ENCODE results near the gene KLF5. TPM values are rescaled to one million over a fixed set of nuclear protein-coding genes. Genes with fewer than 3 reads are reported as not detected.

Gene KLF5
- total RNA-seq, 4 donors from 2014 or later: 233 to 372 (median 276) TPM

GRCh38 chr13:73034901-73035300 is 23.9 kb upstream of the KLF5 start:
- H3K27ac ChIP-seq: no peak overlapping the region
- H3K36me3 ChIP-seq: no peaks in the 10 kb centered on the region
- H3K4me1 ChIP-seq: no peaks in the 10 kb centered on the region
- TF ChIP-seq EP300 (IDR thresholded peaks at IDR 0.05): no peak
- no peak for TF ChIP-seq POLR2A (IDR thresholded peaks at IDR 0.05)
- no peak overlapping the region for H3K4me3 ChIP-seq
- H3K27me3 ChIP-seq: no peaks in the 10 kb centered on the region
- no peaks in the 10 kb centered on the region for H3K9me3 ChIP-seq
- no peak for DNase-seq (ENCODE audit: low spot score in 2 of 2)
- WGBS: 95% methylated on average over 2 of the region's 2 CpGs

- no peak for DNase-seq (ENCODE audit: low spot score in 2 of 2)
- WGBS: 40% methylated on average over 2 of the region's 2 CpGs
- TF ChIP-seq EP300 (IDR thresholded peaks at IDR 0.05): no peak
- TF ChIP-seq POLR2A (IDR thresholded peaks at IDR 0.05): no peak
- TF ChIP-seq POLR2AphosphoS5 (IDR thresholded peaks at IDR 0.05): no peak
- no peak for TF ChIP-seq CTCF (IDR thresholded peaks at IDR 0.05)
Observed at GRCh38 chr13:73035660-73036059, 23.1 kb upstream of the KLF5 start.

GRCh38 chr13:73036566-73036965 is 22.2 kb upstream of the KLF5 start:
- H3K27me3 ChIP-seq: no peaks in the 10 kb centered on the region
- no peaks in the 10 kb centered on the region for H3K9me3 ChIP-seq
- no peaks in the 10 kb centered on the region for H3K36me3 ChIP-seq
- no peak for DNase-seq (ENCODE audit: low spot score in 2 of 2)
- H3K4me1 ChIP-seq: no peaks in the 10 kb centered on the region
- no peak for TF ChIP-seq POLR2A (IDR thresholded peaks at IDR 0.05)
- no peak for TF ChIP-seq CTCF (IDR thresholded peaks at IDR 0.05)
- TF ChIP-seq POLR2AphosphoS5 (IDR thresholded peaks at IDR 0.05): no peak
- TF ChIP-seq EP300 (IDR thresholded peaks at IDR 0.05): no peak
- 99% methylated on average over 4 of the region's 4 CpGs for WGBS
- H3K27ac ChIP-seq: no peak overlapping the region
- no peak overlapping the region for H3K4me3 ChIP-seq

More at GRCh38 chr13:73035660-73036059, 23.1 kb upstream of the KLF5 start:
- Histone ChIP-seq H3K36me3 (no peaks in the 10 kb centered on the region), H3K4me1 (no peaks in the 10 kb centered on the region), H3K27ac (no peak overlapping the region), H3K27me3 (no peaks in the 10 kb centered on the region), H3K9me3 (no peaks in the 10 kb centered on the region), H3K4me3 (no peak overlapping the region)

GRCh38 chr13:73038064-73038463 is 20.7 kb upstream of the KLF5 start:
- DNase-seq (ENCODE audit: low spot score in 2 of 2): no peak
- TF ChIP-seq POLR2AphosphoS5 (IDR thresholded peaks at IDR 0.05): no peak
- TF ChIP-seq CTCF (IDR thresholded peaks at IDR 0.05): no peak
- TF ChIP-seq EP300 (IDR thresholded peaks at IDR 0.05): no peak
- no peak for TF ChIP-seq POLR2A (IDR thresholded peaks at IDR 0.05)

GRCh38 chr13:73039201-73040108 is 19.4 kb upstream of the KLF5 start:
- no peak for DNase-seq (ENCODE audit: low spot score in 2 of 2)
- 88% methylated on average over 2 of the region's 2 CpGs for WGBS
- no peak for TF ChIP-seq POLR2AphosphoS5 (IDR thresholded peaks at IDR 0.05)
- no peak for TF ChIP-seq EP300 (IDR thresholded peaks at IDR 0.05)
- TF ChIP-seq POLR2A (IDR thresholded peaks at IDR 0.05): no peak
- TF ChIP-seq CTCF (IDR thresholded peaks at IDR 0.05): no peak
- Histone ChIP-seq H3K4me3 (no peak overlapping the region), H3K27ac (no peak overlapping the region), H3K36me3 (no peaks in the 10 kb centered on the region), H3K9me3 (no peaks in the 10 kb centered on the region), H3K4me1 (no peaks in the 10 kb centered on the region), H3K27me3 (no peaks in the 10 kb centered on the region)

More at GRCh38 chr13:73038064-73038463, 20.7 kb upstream of the KLF5 start:
- Histone ChIP-seq H3K27me3 (no peaks in the 10 kb centered on the region), H3K4me3 (no peak overlapping the region), H3K9me3 (no peaks in the 10 kb centered on the region), H3K27ac (no peak overlapping the region), H3K36me3 (no peaks in the 10 kb centered on the region), H3K4me1 (no peaks in the 10 kb centered on the region)

Data from suprapubic skin (tissue), 4 donors.